B cell (primary cell): ENCODE measurements around the gene EVC. TPM values are rescaled to one million over a fixed set of nuclear protein-coding genes. Genes with fewer than 3 reads are reported as not detected.

Experiments used
- ATAC-seq: fragments of 200-7000 bp; cut with Tn5 transposase; one replicate; pipeline ENCODE4 v1.10.0; 2021; ENCODE audit warnings: low read depth, mild to moderate bottlenecking, moderate number of reproducible peaks, moderate library complexity
- CTCF ChIA-PET: fragments of 350-600 bp; sonication (Branson Sonifier 250); formaldehyde crosslinking; loops from one replicate; lab custom pipeline; 2021; ENCODE audit warnings: antibody characterized with exemption, inconsistent platforms; lab: Charles Lee
- POLR2A ChIA-PET: fragments of 350-600 bp; sonication (Branson Sonifier 250); formaldehyde crosslinking; loops from one replicate; lab custom pipeline; 2021; ENCODE audit warnings: antibody characterized with exemption; lab: Charles Lee
- DNase-seq: peaks from one replicate; pipeline ENCODE4 v3.0.0; 2013
- H2AFZ ChIP-seq: 2 replicates; pipeline ENCODE4 v1.6.1; 2012; ENCODE audit warnings: mild to moderate bottlenecking, low read depth, low read length; ENCODE audit not compliant: insufficient read depth, poor library complexity, severe bottlenecking
- H3K27ac ChIP-seq, 2 donors: 1 replicate in 1 of 2; 2 replicates in 1 of 2; pipeline ENCODE4 v1.5.1; 2012 to 2013; ENCODE audit warnings: low read length in 2 of 2, mild to moderate bottlenecking in 2 of 2, moderate library complexity in 1 of 2
- H3K27me3 ChIP-seq, 4 experiments: fragments of 200-600 bp in 1 of 4; sonication (generic) in 1 of 4; replicated peaks in 1 of 4; 1 replicate in 2 of 4; 2 replicates in 2 of 4; pipeline versions ENCODE4 v1.6.1 to v1.7.0; 2013 to 2016; ENCODE audit warnings: low read length in 3 of 4, mild to moderate bottlenecking in 2 of 4, mixed read lengths in 1 of 4, moderate library complexity in 1 of 4; ENCODE audit not compliant: insufficient read depth in 4 of 4, control insufficient read depth in 3 of 4; ENCODE audit errors: control extremely low read depth in 1 of 4
- H3K36me3 ChIP-seq, 2 experiments: replicated peaks in 1 of 2; 1 replicate in 1 of 2; 2 replicates in 1 of 2; pipeline versions ENCODE4 v1.6.1 to v1.7.1; 2013; ENCODE audit warnings: low read length in 1 of 2; ENCODE audit not compliant: insufficient read depth in 2 of 2, control insufficient read depth in 1 of 2; ENCODE audit errors: control extremely low read depth in 1 of 2, extremely low read depth in 1 of 2
- H3K4me1 ChIP-seq, 2 donors: fragments of 200-600 bp in 1 of 2; sonication (generic) in 1 of 2; 1 replicate in 1 of 2; 2 replicates in 1 of 2; pipeline versions ENCODE4 v1.5.1 to v1.6.1; 2013 to 2017; ENCODE audit warnings: low read length in 2 of 2; ENCODE audit not compliant: control insufficient read depth in 2 of 2, insufficient read depth in 2 of 2
- H3K4me2 ChIP-seq: replicated peaks from 2 replicates; pipeline ENCODE3; 2012; ENCODE audit warnings: mild to moderate bottlenecking, low read depth, low read length; ENCODE audit not compliant: poor library complexity, severe bottlenecking
- H3K4me3 ChIP-seq, 5 experiments: fragments of 200-600 bp in 1 of 5; sonication (generic) in 1 of 5; 1 replicate in 3 of 5; 2 replicates in 2 of 5; pipeline versions ENCODE4 v1.5.1 to v1.7.0; 2011 to 2016; ENCODE audit warnings: low read length in 4 of 5, mild to moderate bottlenecking in 4 of 5, low read depth in 2 of 5, control low read depth in 1 of 5, moderate library complexity in 1 of 5; ENCODE audit not compliant: insufficient read depth in 1 of 5; ENCODE audit errors: control extremely low read depth in 1 of 5, extremely low read depth in 1 of 5
- H3K79me2 ChIP-seq: fragments of 200-600 bp; sonication (generic); one replicate; pipeline ENCODE4 v1.6.0; 2016; ENCODE audit warnings: low read length; ENCODE audit not compliant: control insufficient read depth, insufficient read depth
- H3K9ac ChIP-seq: fragments of 200-600 bp; sonication (generic); 2 replicates; pipeline ENCODE4 v1.6.1; 2017; ENCODE audit warnings: mild to moderate bottlenecking, low read length, moderate library complexity
- H3K9me3 ChIP-seq, 3 donors: one replicate each; pipeline versions ENCODE4 v1.6.1 to v1.7.1; 2013; ENCODE audit warnings: low read length in 2 of 3; ENCODE audit not compliant: control insufficient read depth in 2 of 3, insufficient read depth in 1 of 3; ENCODE audit errors: control extremely low read depth in 1 of 3
- H4K20me1 ChIP-seq: 2 replicates; pipeline ENCODE4 v1.6.0; 2012; ENCODE audit warnings: mild to moderate bottlenecking, low read length; ENCODE audit not compliant: insufficient read depth, control insufficient read depth, poor library complexity, severe bottlenecking
- H3K27ac Mint-ChIP-seq: one replicate; pipeline ENCODE4 v1.8.0; 2021; ENCODE audit warnings: mixed read lengths
- H3K27me3 Mint-ChIP-seq: one replicate; pipeline ENCODE4 v1.8.0; 2021; ENCODE audit warnings: mixed read lengths
- H3K4me1 Mint-ChIP-seq: one replicate; pipeline ENCODE4 v1.8.0; 2021; ENCODE audit warnings: mixed read lengths
- H3K4me3 Mint-ChIP-seq: one replicate; pipeline ENCODE4 v1.8.0; 2021; ENCODE audit warnings: mixed read lengths
- H3K9me3 Mint-ChIP-seq: one replicate; pipeline ENCODE4 v1.8.0; 2022; ENCODE audit warnings: mixed read lengths; ENCODE audit not compliant: insufficient read depth
- CTCF ChIP-seq: fragments of 200-600 bp; IDR thresholded peaks from one replicate; pipeline ENCODE4 v1.8.0; 2022; ENCODE audit warnings: antibody characterized with exemption, mild to moderate bottlenecking
- EZH2 ChIP-seq: IDR thresholded peaks from 2 replicates; pipeline ENCODE4 v1.6.1; 2012; ENCODE audit warnings: borderline replicate concordance, low read depth, mild to moderate bottlenecking, moderate library complexity, low read length; ENCODE audit not compliant: insufficient read depth, poor library complexity, severe bottlenecking
- WGBS: methylation state at CpG from one replicate; pipeline ENCODE4 v1.1.5; 2013; ENCODE audit warnings: missing lambda C conversion rate; ENCODE audit not compliant: insufficient coverage; 5-methylcytosine and 5-hydroxymethylcytosine counted together
- intact Hi-C: fragments of 100-400 bp; cut with micrococcal nuclease; formaldehyde crosslinking; loops from one replicate; pipeline ENCODE4 v1.10.0; 2022
- polyA plus RNA-seq: library from polyadenylated mRNA; depleted of rRNA; stranded (reverse); fragments of >200 nt; gene quantifications from 2 replicates; pipeline ENCODE4 v1.2.3, GENCODE V29; 2012
- total RNA-seq, 2 donors: library from RNA; stranded (reverse); fragments of 120-200 nt in 1 of 2; gene quantifications; 1 replicate in 1 of 2; 2 replicates in 1 of 2; pipeline versions ENCODE4 v1.2.3 to v1.2.4, GENCODE V29; 2013 to 2022

Gene EVC
- total and polyA plus RNA-seq, 2 donors (not counting 1 experiment from before 2014, with no cell fraction given), result 1.5 TPM; not detected in 1

DNA sequence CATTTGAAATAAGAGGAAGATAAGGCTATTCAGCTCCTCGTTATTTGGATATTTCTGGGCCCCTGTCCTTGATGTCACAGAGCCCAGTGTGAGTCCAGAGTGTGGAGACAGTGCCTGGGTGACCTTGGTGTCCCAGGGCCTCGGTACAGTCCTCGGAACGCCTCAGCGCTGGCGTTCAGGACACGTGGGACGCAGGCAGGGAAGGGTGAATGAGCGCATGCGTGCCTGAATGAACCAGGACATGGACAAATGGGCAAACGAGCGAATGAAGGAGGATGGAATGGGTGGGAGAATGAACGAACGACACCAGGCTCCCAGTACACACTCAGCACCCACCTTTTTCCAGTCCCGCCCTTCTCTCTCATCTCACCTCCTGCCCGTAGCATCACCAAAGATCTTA, 44.2 kb downstream of the EVC start:
- Histone ChIP-seq H3K4me3 (no peak overlapping the region), H3K27ac (no peak overlapping the region), H2AFZ (no peak overlapping the region), H3K36me3 (no peaks in the 10 kb centered on the region), H3K27me3 (no peaks in the 10 kb centered on the region), H3K4me2 (no peak overlapping the region), H3K79me2 (no peaks in the 10 kb centered on the region), H3K9ac (no peak overlapping the region), H4K20me1 (no peaks in the 10 kb centered on the region), H3K9me3 (peaks cover 0 to 24% (median 0%) of the 10 kb centered on the region in 3 donors), H3K4me1 (no peaks in the 10 kb centered on the region)
- 85% methylated on average over 10 of the region's 16 CpGs for WGBS
- ChIA-PET POLR2A (no interaction called here), CTCF (no interaction called here)
- DNase-seq, result no peak
- Mint-ChIP-seq H3K27ac (no peak overlapping the region), H3K4me3 (no peak overlapping the region), H3K9me3 (no peaks in the 10 kb centered on the region), H3K4me1 (no peaks in the 10 kb centered on the region), H3K27me3 (no peaks in the 10 kb centered on the region)
- no peak for ATAC-seq
- TF ChIP-seq EZH2 (no peak), CTCF (no peak)
- intact Hi-C loops, result no loop called here

GRCh38 chr4:5755679-5756078, 44.7 kb downstream of the EVC start:
- intact Hi-C loops, result no loop called here
- POLR2A ChIA-PET, result no interaction called here
- H4K20me1 ChIP-seq, result no peaks in the 10 kb centered on the region
- H2AFZ ChIP-seq, result no peak overlapping the region
- no peaks in the 10 kb centered on the region for H3K79me2 ChIP-seq
- Mint-ChIP-seq H3K27me3 (no peaks in the 10 kb centered on the region), H3K9me3 (no peaks in the 10 kb centered on the region), H3K4me1 (no peaks in the 10 kb centered on the region), H3K4me3 (no peak overlapping the region), H3K27ac (no peak overlapping the region)
- no peak for ATAC-seq
- H3K4me3 ChIP-seq, result no peak overlapping the region
- H3K4me1 ChIP-seq, result no peaks in the 10 kb centered on the region
- no peaks in the 10 kb centered on the region for H3K27me3 ChIP-seq
- CTCF ChIA-PET, result no interaction called here
- peaks cover 0 to 24% (median 0%) of the 10 kb centered on the region in 3 donors for H3K9me3 ChIP-seq
- no peaks in the 10 kb centered on the region for H3K36me3 ChIP-seq
- no peak overlapping the region for H3K27ac ChIP-seq
- H3K9ac ChIP-seq, result no peak overlapping the region
- no peak for DNase-seq
- H3K4me2 ChIP-seq, result no peak overlapping the region
- 83% methylated on average over 7 of the region's 7 CpGs for WGBS
- TF ChIP-seq EZH2 (no peak), CTCF (no peak)
